Purkinje cell (primary cell): ENCODE results near the gene MKRN2. TPM values are rescaled to one million over a fixed set of nuclear protein-coding genes. Genes with fewer than 3 reads are reported as not detected.

Experiments used
- polyA plus RNA-seq: library from polyadenylated mRNA; unstranded; fragments of >200 nt; fragmentation: Nextera tagmentation; gene quantifications from 2 replicates; pipeline ENCODE4 v1.2.1, GENCODE V29; 2014

MKRN2 gene, protein sequence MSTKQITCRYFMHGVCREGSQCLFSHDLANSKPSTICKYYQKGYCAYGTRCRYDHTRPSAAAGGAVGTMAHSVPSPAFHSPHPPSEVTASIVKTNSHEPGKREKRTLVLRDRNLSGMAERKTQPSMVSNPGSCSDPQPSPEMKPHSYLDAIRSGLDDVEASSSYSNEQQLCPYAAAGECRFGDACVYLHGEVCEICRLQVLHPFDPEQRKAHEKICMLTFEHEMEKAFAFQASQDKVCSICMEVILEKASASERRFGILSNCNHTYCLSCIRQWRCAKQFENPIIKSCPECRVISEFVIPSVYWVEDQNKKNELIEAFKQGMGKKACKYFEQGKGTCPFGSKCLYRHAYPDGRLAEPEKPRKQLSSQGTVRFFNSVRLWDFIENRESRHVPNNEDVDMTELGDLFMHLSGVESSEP
- 13.7 and 23.7 TPM in 2 replicates for polyA plus RNA-seq

DNA sequence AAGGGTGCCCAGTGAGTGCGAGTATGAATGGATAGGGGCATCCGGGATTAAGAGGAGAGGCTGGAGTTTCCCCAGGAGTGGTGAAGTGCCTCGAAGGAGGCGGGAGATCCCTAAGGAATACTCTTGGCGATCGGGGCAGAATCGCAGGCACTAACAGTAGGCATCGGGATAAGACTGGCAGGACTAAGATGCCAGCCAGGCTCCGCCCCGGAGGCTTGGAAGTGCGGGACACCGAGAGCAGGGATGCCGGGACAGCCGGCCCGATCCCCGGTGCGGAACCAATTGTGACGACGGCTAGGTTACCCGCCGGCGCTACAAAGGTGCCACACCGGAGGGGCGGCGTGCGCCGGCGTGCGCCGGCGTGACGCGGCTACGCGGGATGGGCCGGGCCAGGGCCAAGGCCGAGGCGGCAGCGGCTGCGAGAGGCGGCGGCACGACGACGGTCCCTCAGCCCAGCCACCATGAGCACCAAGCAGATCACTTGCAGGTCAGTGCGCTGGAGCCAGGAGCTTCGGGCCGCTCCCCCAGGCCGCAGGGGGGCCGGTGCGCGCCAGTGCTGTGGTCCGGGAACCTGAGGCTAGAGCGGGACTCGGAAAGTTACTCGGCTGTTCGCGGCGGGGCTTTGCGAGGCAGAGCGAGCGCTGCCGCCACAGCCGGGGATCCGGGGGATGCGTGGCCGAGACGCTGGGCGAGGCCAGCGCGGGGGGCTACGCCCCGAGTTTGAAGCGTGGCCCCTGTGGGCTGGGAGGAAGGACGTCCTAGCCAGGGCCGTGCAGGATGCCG is at the start of gene MKRN2:
Gene MKRN2, plus strand, starts transcription at position 398 of the 783 bp plus-strand sequence. Its CDS starts 64 bp downstream, at position 462.

DNA sequence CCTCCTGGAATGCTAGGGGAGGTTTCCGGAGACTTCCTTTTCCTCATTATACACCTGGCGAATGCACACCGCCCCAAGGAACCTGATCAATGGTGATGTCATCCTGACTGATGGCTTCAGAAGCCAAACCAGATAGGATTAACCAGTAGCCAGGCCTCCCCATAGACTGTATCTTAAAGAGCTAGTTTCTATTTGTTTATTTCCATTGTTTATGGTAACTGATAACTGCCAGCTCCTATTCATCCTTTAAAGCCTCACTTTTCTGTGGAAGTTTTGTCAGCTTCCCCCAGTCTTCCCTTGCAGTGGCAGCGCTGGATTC is 11.5 kb upstream of the MKRN2 start, which contains the start of gene MKRN2OS:
Gene MKRN2OS, minus strand, starts transcription at position 27 of the 319 bp plus-strand sequence. CDS start 35 bp downstream, outside the sequence.

Other genes starting within 250 kb of the MKRN2 start
- 25.3 and 26.3 TPM in 2 replicates for gene TSEN2, start 72.6 kb upstream of the MKRN2 start, polyA plus RNA-seq
- 4.0 TPM in 1 of 2 replicates, not detected in the other for gene MKRN2OS, start 11.6 kb upstream of the MKRN2 start, polyA plus RNA-seq
- gene RAF1, start 107.0 kb downstream of the MKRN2 start, polyA plus RNA-seq: 13.8 and 14.6 TPM in 2 replicates
- gene TMEM40, start 202.2 kb downstream of the MKRN2 start, polyA plus RNA-seq: not detected in 2 replicates
- gene CAND2, start 239.6 kb downstream of the MKRN2 start, polyA plus RNA-seq: 2.6 and 3.4 TPM in 2 replicates